ENCODE results near the gene FGF21.
"Not testable (repeated sequence)": the region's sequence is repeated elsewhere in the genome, so short reads cannot be mapped to it uniquely, and the experiment has no call there.

The FGF21 gene

GRCh38 chr19:48755084-48755641 is at the start of gene FGF21:
FGF21 (plus strand) TSS chr19:48755524; CDS start chr19:48756237, 713 bp downstream.
- no peak for DNase-seq

GRCh38 chr19:48708471-48708870 is 46.9 kb upstream of the FGF21 start:
- no peak for DNase-seq

GRCh38 chr19:48711106-48711662 is 44.1 kb upstream of the FGF21 start:
- no peak for DNase-seq

- DNase-seq: no peak
These were observed 42.1 kb upstream of the FGF21 start for GRCh38 chr19:48713041-48713863.

- DNase-seq: peak; percentile 99
These were observed 41.2 kb upstream of the FGF21 start for GRCh38 chr19:48713864-48714755.

- no peak for DNase-seq
These were observed 40.3 kb upstream of the FGF21 start for GRCh38 chr19:48714759-48715675.

- DNase-seq: no peak
These were observed 39.6 kb upstream of the FGF21 start for GRCh38 chr19:48715681-48716171.

- DNase-seq: no peak
These were observed 38.6 kb upstream of the FGF21 start for GRCh38 chr19:48716562-48717291.

GRCh38 chr19:48718106-48718505 is 37.2 kb upstream of the FGF21 start:
- DNase-seq: not testable (repeated sequence)

GRCh38 chr19:48718711-48719231 is 36.6 kb upstream of the FGF21 start:
- no peak for DNase-seq

GRCh38 chr19:48719263-48720171 is 35.8 kb upstream of the FGF21 start, which contains the start of gene MAMSTR:
MAMSTR (minus strand) TSS chr19:48719725; CDS start chr19:48719031, 694 bp downstream.
- no peak for DNase-seq

- no peak for DNase-seq
These were observed 35.1 kb upstream of the FGF21 start for GRCh38 chr19:48720251-48720612.

- peak; percentile 99 for DNase-seq
These were observed 34.6 kb upstream of the FGF21 start for GRCh38 chr19:48720613-48721296.

GRCh38 chr19:48722196-48722708 is 33.1 kb upstream of the FGF21 start:
- DNase-seq: no peak

- DNase-seq: peak; percentile 91
These were observed 30.2 kb upstream of the FGF21 start for GRCh38 chr19:48724796-48725753.

GRCh38 chr19:48726556-48726955 is 28.8 kb upstream of the FGF21 start:
- DNase-seq: no peak

- no peak for DNase-seq
These were observed 26.2 kb upstream of the FGF21 start for GRCh38 chr19:48728911-48729664.

Data from DMS153 (cell line).